Left lung (tissue), 10 donors: ENCODE data around the gene KLHDC10. TPM values are rescaled to one million over a fixed set of nuclear protein-coding genes. Genes with fewer than 3 reads are reported as not detected.

ENCODE experiments used
- ATAC-seq: fragments of 200-7000 bp; cut with Tn5 transposase; one replicate; pipeline ENCODE4 v1.9.1; 2020; ENCODE audit warnings: moderate library complexity
- DNase-seq, 4 donors: peaks; one replicate each; pipeline ENCODE4 v3.0.0-alpha.2; 2013 to 2020
- H3K27ac ChIP-seq, 2 donors: fragments of 200-600 bp; sonication (generic) in 1 of 2; one replicate each; pipeline versions ENCODE4 v1.5.0 to v1.8.0; 2020 to 2021
- H3K27me3 ChIP-seq, 2 donors: fragments of 200-600 bp; sonication (generic) in 1 of 2; one replicate each; pipeline versions ENCODE4 v1.5.0 to v1.8.0; 2020 to 2021
- H3K36me3 ChIP-seq, 2 donors: fragments of 200-600 bp; sonication (generic) in 1 of 2; one replicate each; pipeline versions ENCODE4 v1.5.0 to v1.8.0; 2020 to 2021
- H3K4me1 ChIP-seq, 2 donors: fragments of 200-600 bp; one replicate each; pipeline ENCODE4 v1.8.0; 2021
- H3K4me3 ChIP-seq, 2 donors: fragments of 200-600 bp; sonication (generic) in 1 of 2; one replicate each; pipeline versions ENCODE4 v1.5.0 to v1.8.0; 2020 to 2021; ENCODE audit warnings: mild to moderate bottlenecking in 1 of 2
- H3K9me3 ChIP-seq, 2 donors: fragments of 200-600 bp; sonication (generic) in 1 of 2; one replicate each; pipeline versions ENCODE4 v1.5.0 to v1.8.0; 2020 to 2021
- CTCF ChIP-seq, 2 donors: fragments of 200-600 bp; sonication (generic) in 1 of 2; IDR thresholded peaks; one replicate each; pipeline versions ENCODE4 v1.5.0 to v1.8.0; 2021; ENCODE audit warnings: antibody characterized with exemption in 2 of 2
- intact Hi-C, 2 donors: fragments of 100-400 bp; cut with DNase I; formaldehyde crosslinking; loops; one replicate each; pipeline versions ENCODE4 v1.11.2 to v1.14.2; 2022
- polyA plus RNA-seq, 6 donors: library from polyadenylated mRNA; unstranded; fragments of 120-200 nt; gene quantifications; one replicate each; pipeline ENCODE4 v1.2.1, GENCODE V29; 2013; ENCODE audit not compliant: insufficient read length in 6 of 6
- total RNA-seq, 2 donors: library from RNA; stranded (reverse); fragmentation: NEBNext Ultra II Directional; extraction: Animal tissue kit (Norgen Biotek cat#: 25700); gene quantifications; one replicate each; pipeline ENCODE4 v1.2.1, GENCODE V29; 2021
- donor health status: DM: no; HTN: yes; CAD: no.
- donor health status: DM: no; HTN: no; CAD: no.

The KLHDC10 gene
- total and polyA plus RNA-seq, 8 donors, result 33.3 to 39.7 (median 37.9) TPM

DNA sequence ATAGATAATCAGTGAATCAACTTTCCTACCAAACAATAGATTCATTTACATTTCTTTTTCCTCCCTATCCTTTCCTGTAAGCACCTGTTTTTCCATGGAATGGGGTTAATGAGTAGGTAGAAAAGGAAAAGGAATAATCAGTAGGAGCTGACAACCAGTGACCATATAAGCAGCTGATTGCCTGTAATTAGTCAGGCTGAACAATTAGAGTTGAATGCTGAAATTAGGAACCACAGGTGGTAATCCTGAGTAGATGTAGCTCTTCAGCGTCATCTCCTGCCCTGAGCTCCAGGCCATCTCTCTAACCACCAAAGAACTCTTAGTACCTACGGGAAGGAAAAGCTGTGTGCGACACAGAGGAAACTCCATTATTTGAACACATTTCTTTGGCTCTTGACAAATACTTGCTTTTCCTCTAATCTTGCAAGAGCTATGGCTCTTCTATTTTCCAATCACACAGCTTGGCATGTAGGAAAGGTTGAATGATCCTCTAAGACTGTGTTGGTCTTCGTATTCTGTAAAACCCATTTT is 63.8 kb downstream of the KLHDC10 start:
- ATAC-seq (no peak), DNase-seq (no peak)
- Histone ChIP-seq H3K4me3 (no peak overlapping the region), H3K4me1 (no peaks in the 10 kb centered on the region), H3K27me3 (no peaks in the 10 kb centered on the region), H3K27ac (no peak overlapping the region), H3K9me3 (no peaks in the 10 kb centered on the region), H3K36me3 (peaks cover 0 to 87% of the 10 kb centered on the region in 2 donors)
- no peak for TF ChIP-seq CTCF (IDR thresholded peaks at IDR 0.05)
- intact Hi-C loops, result no loop called here

DNA sequence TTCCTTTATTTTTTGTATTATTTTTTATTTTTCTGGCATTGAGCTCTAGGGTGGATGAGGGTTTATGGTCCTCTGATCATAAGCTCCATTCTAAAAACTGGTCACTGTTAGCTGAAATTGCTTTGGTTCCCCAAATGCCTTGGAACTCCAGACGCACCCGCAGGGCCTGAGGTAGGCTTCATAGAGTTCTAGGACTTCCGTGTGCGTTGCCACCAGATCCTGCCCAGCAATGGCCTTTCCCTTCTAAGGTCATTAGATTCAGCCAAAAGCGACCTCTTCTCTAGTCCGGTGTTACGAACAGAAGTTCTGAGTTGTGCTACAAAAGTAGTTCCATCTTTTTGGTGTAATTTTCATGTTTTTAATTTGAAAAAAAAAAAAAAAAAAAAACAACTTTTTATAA is 64.4 kb downstream of the KLHDC10 start:
- Histone ChIP-seq H3K27me3 (no peaks in the 10 kb centered on the region), H3K4me1 (no peaks in the 10 kb centered on the region), H3K4me3 (no peak overlapping the region), H3K36me3 (peaks cover 0 to 87% of the 10 kb centered on the region in 2 donors), H3K9me3 (no peaks in the 10 kb centered on the region), H3K27ac (no peak overlapping the region)
- no peak for TF ChIP-seq CTCF (IDR thresholded peaks at IDR 0.05)
- DNase-seq (no peak), ATAC-seq (no peak)
- intact Hi-C loops, result no loop called here

GRCh38 chr7:130135208-130136205 is 65.2 kb downstream of the KLHDC10 start:
- Histone ChIP-seq H3K4me1 (peaks cover 0 to 6% of the 10 kb centered on the region in 2 donors), H3K9me3 (no peaks in the 10 kb centered on the region), H3K36me3 (peaks cover 0 to 86% of the 10 kb centered on the region in 2 donors), H3K4me3 (no peak overlapping the region), H3K27ac (no peak overlapping the region), H3K27me3 (no peaks in the 10 kb centered on the region)
- no peak for ATAC-seq
- no peak for DNase-seq
- intact Hi-C loops, result no loop called here
- TF ChIP-seq CTCF (IDR thresholded peaks at IDR 0.05), result no peak

DNA sequence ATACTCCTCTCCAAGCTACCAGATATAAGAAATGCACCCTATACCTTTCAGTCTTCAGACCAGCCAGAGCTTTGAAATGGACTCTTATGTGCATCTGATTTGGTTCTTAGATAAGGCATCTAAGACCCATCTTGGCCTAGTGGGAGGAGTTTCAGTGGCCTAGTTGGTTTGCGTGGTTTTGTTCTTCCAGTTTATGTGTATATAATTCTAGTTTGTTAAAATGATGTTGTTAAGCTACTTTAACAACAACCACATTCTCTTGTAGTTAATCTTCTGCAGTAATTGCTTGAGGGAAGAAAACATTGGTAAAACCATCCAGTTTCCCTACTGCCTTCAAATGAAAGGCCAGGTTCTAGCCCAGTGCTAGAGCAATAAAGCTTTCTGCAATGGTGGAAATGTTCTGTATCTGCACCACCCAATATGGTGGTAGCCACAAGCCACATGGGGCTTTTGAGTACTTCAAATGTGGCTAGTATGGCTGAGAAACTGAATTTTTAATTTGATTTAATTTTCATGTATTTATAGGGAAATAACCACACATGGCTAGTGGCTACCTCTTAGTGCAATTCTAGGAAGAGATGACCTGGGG is 66.3 kb downstream of the KLHDC10 start:
- intact Hi-C loops, result no loop called here
- Histone ChIP-seq H3K27ac (no peak overlapping the region), H3K9me3 (no peaks in the 10 kb centered on the region), H3K36me3 (peaks cover 0 to 74% of the 10 kb centered on the region in 2 donors), H3K4me1 (peaks cover 7 to 17% of the 10 kb centered on the region in 2 donors), H3K27me3 (no peaks in the 10 kb centered on the region), H3K4me3 (no peak overlapping the region)
- no peak for TF ChIP-seq CTCF (IDR thresholded peaks at IDR 0.05)
- ATAC-seq, result no peak
- no peak for DNase-seq

- no peak for ATAC-seq
- H3K36me3 ChIP-seq, result peaks cover 0 to 69% of the 10 kb centered on the region in 2 donors
- H3K27me3 ChIP-seq, result no peaks in the 10 kb centered on the region
- no peak for TF ChIP-seq CTCF (IDR thresholded peaks at IDR 0.05)
- intact Hi-C loops, result no loop called here
- no peak for DNase-seq
- no peak overlapping the region for H3K4me3 ChIP-seq
- H3K4me1 ChIP-seq, result peaks cover 12 to 23% of the 10 kb centered on the region in 2 donors
- H3K9me3 ChIP-seq, result no peaks in the 10 kb centered on the region
- no peak overlapping the region for H3K27ac ChIP-seq
These were observed 66.9 kb downstream of the KLHDC10 start for GRCh38 chr7:130137207-130137606.
